HepG2 (cell line): Measurements from ENCODE around the gene CDC25C. TPM values are rescaled to one million over a fixed set of nuclear protein-coding genes. Genes with fewer than 3 reads are reported as not detected.
A peak's percentile ranks its signal among the peaks of the same experiment; 100 is the strongest.

Experiments used
- ADNP ChIP-seq: sonication (generic); formaldehyde crosslinking; IDR thresholded peaks from 2 replicates; pipeline ENCODE4 v1.4.0; 2020; ENCODE audit warnings: missing genetic modification reagents
- ARID2 ChIP-seq: sonication (generic); formaldehyde crosslinking; IDR thresholded peaks from 2 replicates; pipeline ENCODE4 v1.8.1; 2022; ENCODE audit warnings: mild to moderate bottlenecking, missing genetic modification reagents, borderline replicate concordance
- CAMTA2 ChIP-seq: sonication (generic); formaldehyde crosslinking; IDR thresholded peaks from 2 replicates; pipeline ENCODE4 v1.4.0; 2020; ENCODE audit warnings: mild to moderate bottlenecking, missing genetic modification reagents, borderline replicate concordance
- CBX1 ChIP-seq: IDR thresholded peaks from one replicate; pipeline ENCODE4 v1.6.1; 2016; ENCODE audit warnings: antibody characterized with exemption, low read depth
- FOXM1 ChIP-seq: sonication (generic); formaldehyde crosslinking; IDR thresholded peaks from 2 replicates; pipeline ENCODE4 v1.5.0; 2020; ENCODE audit warnings: missing genetic modification reagents
- GATAD1 ChIP-seq: IDR thresholded peaks from 2 replicates; pipeline ENCODE4 v1.6.1; 2016; ENCODE audit warnings: missing genetic modification reagents, missing compliant biosample characterization
- GLI4 ChIP-seq: sonication (generic); formaldehyde crosslinking; IDR thresholded peaks from 2 replicates; pipeline ENCODE4 v1.5.1; 2020; ENCODE audit warnings: missing genetic modification reagents, mild to moderate bottlenecking, moderate library complexity, borderline replicate concordance
- HDAC1 ChIP-seq: sonication (generic); formaldehyde crosslinking; IDR thresholded peaks from 2 replicates; pipeline ENCODE4 v1.5.1; 2020; ENCODE audit warnings: mild to moderate bottlenecking, missing genetic modification reagents
- HNF4A ChIP-seq: sonication (generic); formaldehyde crosslinking; IDR thresholded peaks from 2 replicates; pipeline ENCODE4 v1.4.0; 2020; ENCODE audit warnings: missing genetic modification reagents
- HNF4G ChIP-seq, 2 experiments: sonication (generic) in 1 of 2; formaldehyde crosslinking in 1 of 2; IDR thresholded peaks; 2 replicates each; pipeline versions ENCODE4 v1.4.0 to v1.6.1; 2011 to 2020; ENCODE audit warnings: borderline replicate concordance in 2 of 2, low read depth in 2 of 2, mild to moderate bottlenecking in 2 of 2, low read length in 1 of 2, missing genetic modification reagents in 1 of 2, moderate library complexity in 1 of 2
- HNRNPH1 ChIP-seq: fragments of 200-400 bp; formaldehyde crosslinking; optimal IDR thresholded peaks from 2 replicates; pipeline ENCODE3; 2017; ENCODE audit warnings: mild to moderate bottlenecking, low read depth, low read length
- MAFF ChIP-seq: IDR thresholded peaks from 2 replicates; pipeline ENCODE4 v1.6.1; 2011; ENCODE audit warnings: low read depth, low read length, improper control_type of control experiment
- NR1H2 ChIP-seq: sonication (generic); formaldehyde crosslinking; IDR thresholded peaks from 2 replicates; pipeline ENCODE4 v1.8.1; 2022; ENCODE audit warnings: low read depth, missing genetic modification reagents, borderline replicate concordance
- NR2F1 ChIP-seq, 2 experiments: fragments of 450-650 bp in 1 of 2; formaldehyde crosslinking in 1 of 2; IDR thresholded peaks; 2 replicates each; pipeline versions ENCODE4 v1.5.0 to v1.6.1; 2016 to 2020; ENCODE audit warnings: mild to moderate bottlenecking in 1 of 2, missing compliant biosample characterization in 1 of 2, missing genetic modification reagents in 1 of 2, moderate library complexity in 1 of 2
- PHF20 ChIP-seq: sonication (generic); formaldehyde crosslinking; IDR thresholded peaks from 2 replicates; pipeline ENCODE4 v1.5.0; 2020; ENCODE audit warnings: mild to moderate bottlenecking, missing genetic modification reagents
- PPARG ChIP-seq: conservative IDR thresholded peaks from 2 replicates; pipeline ENCODE4 v1.6.1; 2016; ENCODE audit warnings: missing biosample characterization, missing genetic modification reagents
- RARA ChIP-seq: IDR thresholded peaks from 2 replicates; pipeline ENCODE4 v1.6.1; 2016; ENCODE audit warnings: missing genetic modification reagents, missing compliant biosample characterization
- SAFB2 ChIP-seq: sonication (generic); formaldehyde crosslinking; IDR thresholded peaks from 2 replicates; pipeline ENCODE4 v1.5.1; 2020; ENCODE audit warnings: missing genetic modification reagents, low read depth, mild to moderate bottlenecking, borderline replicate concordance
- SALL1 ChIP-seq: sonication (generic); formaldehyde crosslinking; IDR thresholded peaks from 2 replicates; pipeline ENCODE4 v1.8.0; 2022; ENCODE audit warnings: mild to moderate bottlenecking, missing genetic modification reagents
- SMYD3 ChIP-seq: sonication (generic); formaldehyde crosslinking; IDR thresholded peaks from 2 replicates; pipeline ENCODE4 v1.8.1; 2023; ENCODE audit warnings: mild to moderate bottlenecking, missing genetic modification reagents
- SP140L ChIP-seq: sonication (generic); formaldehyde crosslinking; IDR thresholded peaks from 2 replicates; pipeline ENCODE4 v1.4.0; 2020; ENCODE audit warnings: missing genetic modification reagents, borderline replicate concordance
- SP2 ChIP-seq: sonication (generic); formaldehyde crosslinking; IDR thresholded peaks from 2 replicates; pipeline ENCODE4 v1.5.1; 2020; ENCODE audit warnings: mild to moderate bottlenecking, missing genetic modification reagents
- TBX2 ChIP-seq: sonication (generic); formaldehyde crosslinking; IDR thresholded peaks from 2 replicates; pipeline ENCODE4 v1.5.0; 2020; ENCODE audit warnings: missing genetic modification reagents, mild to moderate bottlenecking, borderline replicate concordance
- ZBTB42 ChIP-seq: sonication (generic); formaldehyde crosslinking; IDR thresholded peaks from 2 replicates; pipeline ENCODE4 v1.5.0; 2020; ENCODE audit warnings: mild to moderate bottlenecking, missing genetic modification reagents
- ZEB1 ChIP-seq: IDR thresholded peaks from 2 replicates; pipeline ENCODE4 v1.6.1; 2012; ENCODE audit warnings: mild to moderate bottlenecking, low read depth, inconsistent platforms; ENCODE audit not compliant: insufficient replicate concordance
- ZFP37 ChIP-seq: sonication (generic); formaldehyde crosslinking; IDR thresholded peaks from 2 replicates; pipeline ENCODE4 v1.4.0; 2020; ENCODE audit warnings: missing genetic modification reagents, borderline replicate concordance
- ZMYM4 ChIP-seq: sonication (generic); formaldehyde crosslinking; IDR thresholded peaks from 2 replicates; pipeline ENCODE4 v1.8.1; 2023; ENCODE audit warnings: mild to moderate bottlenecking, missing genetic modification reagents
- ZNF264 ChIP-seq: sonication (generic); formaldehyde crosslinking; IDR thresholded peaks from 2 replicates; pipeline ENCODE4 v1.4.0; 2020; ENCODE audit warnings: missing genetic modification reagents
- ZNF446 ChIP-seq: sonication (generic); formaldehyde crosslinking; IDR thresholded peaks from 2 replicates; pipeline ENCODE4 v1.5.0; 2020; ENCODE audit warnings: mild to moderate bottlenecking, missing genetic modification reagents
- ZNF570 ChIP-seq: sonication (generic); formaldehyde crosslinking; IDR thresholded peaks from 2 replicates; pipeline ENCODE4 v1.4.0; 2020; ENCODE audit warnings: mild to moderate bottlenecking, missing genetic modification reagents, borderline replicate concordance
- ZNF607 ChIP-seq: sonication (generic); formaldehyde crosslinking; IDR thresholded peaks from 2 replicates; pipeline ENCODE4 v1.5.1; 2020; ENCODE audit warnings: missing genetic modification reagents, mild to moderate bottlenecking, borderline replicate concordance
- polyA plus RNA-seq, 8 experiments: library from polyadenylated mRNA; depleted of rRNA in 3 of 8; stranded (reverse) in 7 of 8; unstranded in 1 of 8; fragments of >200 nt; fragmentation: Illumina TruSeq in 4 of 8; extraction: Trizol in 4 of 8; gene quantifications; 2 replicates each; pipeline versions ENCODE4 v1.2.1 to v1.2.3, GENCODE V29; 2011 to 2016; ENCODE audit warnings: low read depth in 4 of 8, missing spikeins in 1 of 8, mixed read lengths in 1 of 8; ENCODE audit not compliant: insufficient read depth in 1 of 8
- total RNA-seq, 5 experiments: library from RNA; depleted of rRNA; stranded (reverse); fragments of >200 nt; fragmentation: Illumina TruSeq; extraction: Trizol; gene quantifications; 2 replicates each; pipeline ENCODE4 v1.2.3, GENCODE V29; 2016; ENCODE audit warnings: low read depth in 1 of 5
- TF ChIP-seq, protein P1 (sequence below): sonication (generic); formaldehyde crosslinking; IDR thresholded peaks from 2 replicates; pipeline ENCODE4 v1.8.0; 2022; ENCODE audit warnings: missing genetic modification reagents, low read depth, mild to moderate bottlenecking, borderline replicate concordance
- TF ChIP-seq, protein P2 (sequence below): sonication (generic); formaldehyde crosslinking; IDR thresholded peaks from 2 replicates; pipeline ENCODE4 v1.5.0; 2020; ENCODE audit warnings: mild to moderate bottlenecking, missing genetic modification reagents, moderate library complexity

The CDC25C gene
- total and polyA plus RNA-seq, 2 of the 13 experiments (the other 11 are each of a cell fraction or from before 2014, with no cell fraction given): 17.7 to 27.6 TPM

DNA sequence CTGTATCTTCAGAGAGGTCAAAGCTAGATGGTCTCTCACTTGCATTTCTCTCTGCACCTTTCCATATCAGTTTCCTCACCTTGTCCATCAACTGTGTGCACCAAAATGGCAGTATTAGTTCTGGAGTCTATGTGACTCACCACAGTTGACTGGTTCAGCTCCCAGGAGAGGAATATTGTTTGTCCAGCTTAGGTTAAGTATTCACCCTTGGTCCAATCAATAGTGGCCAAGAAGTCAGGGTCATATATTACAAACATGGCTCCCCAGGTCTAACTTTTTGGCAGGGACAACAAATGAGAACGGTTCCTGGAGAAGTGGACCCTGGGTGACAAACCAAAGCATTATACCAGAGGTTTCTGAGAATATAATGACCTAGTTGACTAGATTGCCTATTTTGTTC, 93.6 kb downstream of the CDC25C start (continued):
- no peak for TF ChIP-seq GATAD1 (CRISPR knock-in tag)
- peak; percentile 45; the same call in 1 of the 2 replicates for TF ChIP-seq SALL1
- no peak for TF ChIP-seq ZNF570 (CRISPR knock-in tag)
- TF ChIP-seq CBX1: no peak
- TF ChIP-seq ADNP: no peak
- peak; percentile 82 for TF ChIP-seq ZMYM4 (CRISPR knock-in tag)
- TF ChIP-seq ZEB1: no peak
- 0 out of 2 replicates have a peak, but pooled peaks have one; percentile 41 for TF ChIP-seq PPARG (CRISPR knock-in tag)
- no peak for TF ChIP-seq SAFB2
- no peak for TF ChIP-seq NR1H2
- no peak for TF ChIP-seq SP2 (CRISPR knock-in tag)
- no peak for TF ChIP-seq FOXM1 (CRISPR knock-in tag)
- peak; percentile 75 for TF ChIP-seq RARA
- TF ChIP-seq ZNF607 (CRISPR knock-in tag): no peak
- TF ChIP-seq HNF4A (CRISPR knock-in tag): peak; percentile 80
- TF ChIP-seq SP140L: no peak
- TF ChIP-seq TBX2 (CRISPR knock-in tag): no peak
- TF ChIP-seq ZBTB42 (CRISPR knock-in tag): no peak
- peak in 1 of 2 experiments; percentile 47; a peak in 1 of 4 replicates for TF ChIP-seq NR2F1 (CRISPR knock-in tag; IDR thresholded peaks at IDR 0.05)
- no peak for TF ChIP-seq CAMTA2 (CRISPR knock-in tag)
- TF ChIP-seq, protein P1, sequence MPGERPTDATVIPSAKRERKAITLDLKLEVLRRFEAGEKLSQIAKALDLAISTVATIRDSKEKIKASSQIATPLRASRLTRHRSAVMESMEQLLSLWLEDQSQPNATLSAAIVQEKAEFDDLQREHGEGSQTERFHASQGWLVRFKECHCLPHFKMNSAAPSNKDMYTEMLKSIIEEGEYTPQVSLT (CRISPR knock-in tag): no peak
- TF ChIP-seq ZNF446 (CRISPR knock-in tag): no peak
- TF ChIP-seq SMYD3 (CRISPR knock-in tag): no peak
- TF ChIP-seq GLI4 (CRISPR knock-in tag): no peak
- TF ChIP-seq ARID2 (CRISPR knock-in tag): no peak
- TF ChIP-seq, protein P2, sequence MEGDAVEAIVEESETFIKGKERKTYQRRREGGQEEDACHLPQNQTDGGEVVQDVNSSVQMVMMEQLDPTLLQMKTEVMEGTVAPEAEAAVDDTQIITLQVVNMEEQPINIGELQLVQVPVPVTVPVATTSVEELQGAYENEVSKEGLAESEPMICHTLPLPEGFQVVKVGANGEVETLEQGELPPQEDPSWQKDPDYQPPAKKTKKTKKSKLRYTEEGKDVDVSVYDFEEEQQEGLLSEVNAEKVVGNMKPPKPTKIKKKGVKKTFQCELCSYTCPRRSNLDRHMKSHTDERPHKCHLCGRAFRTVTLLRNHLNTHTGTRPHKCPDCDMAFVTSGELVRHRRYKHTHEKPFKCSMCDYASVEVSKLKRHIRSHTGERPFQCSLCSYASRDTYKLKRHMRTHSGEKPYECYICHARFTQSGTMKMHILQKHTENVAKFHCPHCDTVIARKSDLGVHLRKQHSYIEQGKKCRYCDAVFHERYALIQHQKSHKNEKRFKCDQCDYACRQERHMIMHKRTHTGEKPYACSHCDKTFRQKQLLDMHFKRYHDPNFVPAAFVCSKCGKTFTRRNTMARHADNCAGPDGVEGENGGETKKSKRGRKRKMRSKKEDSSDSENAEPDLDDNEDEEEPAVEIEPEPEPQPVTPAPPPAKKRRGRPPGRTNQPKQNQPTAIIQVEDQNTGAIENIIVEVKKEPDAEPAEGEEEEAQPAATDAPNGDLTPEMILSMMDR (CRISPR knock-in tag): no peak
- peak; percentile 43; the same call in 1 of the 2 replicates for TF ChIP-seq HNF4G (IDR thresholded peaks at IDR 0.05; ENCODE audit: borderline replicate concordance, low read depth, low read length)
- TF ChIP-seq HNF4G (CRISPR knock-in tag; IDR thresholded peaks at IDR 0.05; ENCODE audit: borderline replicate concordance, low read depth): no peak
- TF ChIP-seq HDAC1 (CRISPR knock-in tag): peak; percentile 32; the same call in 1 of the 2 replicates
- TF ChIP-seq MAFF: no peak
- TF ChIP-seq HNRNPH1: no peak
- TF ChIP-seq ZNF264 (CRISPR knock-in tag): no peak
- TF ChIP-seq PHF20 (CRISPR knock-in tag): no peak
- no peak for TF ChIP-seq ZFP37
